Measurements from ENCODE around the gene GARIN1A. TPM values are rescaled to one million over a fixed set of nuclear protein-coding genes. Genes with fewer than 3 reads are reported as not detected.

The GARIN1A gene
- total and polyA plus RNA-seq, 2 of the 4 experiments (the other 2 are of a cell fraction) = 0.18 to 1.4 TPM

DNA sequence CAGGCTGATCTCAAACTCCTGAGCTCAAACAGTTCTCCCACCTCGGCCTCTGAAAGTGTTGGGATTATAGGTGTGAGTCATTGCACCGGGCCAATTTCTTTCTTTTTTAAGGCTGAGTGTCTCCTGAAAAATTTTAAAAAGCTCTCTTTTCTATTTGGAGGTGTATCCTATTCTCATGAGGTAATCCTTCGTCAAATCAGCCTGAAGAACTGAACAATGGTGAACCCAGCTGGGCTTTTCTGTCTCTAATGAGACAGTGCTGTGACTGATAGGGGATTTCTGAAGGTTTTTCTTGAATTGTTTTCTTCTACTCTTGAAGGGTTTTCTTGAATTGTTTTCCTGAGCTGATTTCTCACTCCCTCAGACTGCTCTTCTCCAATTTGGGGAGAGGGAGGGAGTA, 36.1 kb downstream of the GARIN1A start:
- Histone ChIP-seq H4K5ac (ENCODE audit: low read depth, low read length) (no peak overlapping the region), H3K36me3 (ENCODE audit: control insufficient read depth, insufficient read depth, low read length) (no peaks in the 10 kb centered on the region), H2AK9ac (replicated peaks; ENCODE audit: low read depth, low read length, poor library complexity) (no peak overlapping the region), H3K18ac (ENCODE audit: low read depth, low read length) (no peak overlapping the region), H3K56ac (ENCODE audit: extremely low read depth, insufficient read depth, low read length) (no peak overlapping the region), H2BK15ac (ENCODE audit: low read depth, low read length) (no peak overlapping the region), H3K9ac (ENCODE audit: low read depth, low read length) (no peak overlapping the region), H4K91ac (ENCODE audit: insufficient read depth, low read depth, low read length) (no peak overlapping the region), H3K4ac (ENCODE audit: low read depth, low read length) (no peak overlapping the region), H3K23ac (ENCODE audit: low read depth, low read length) (no peak overlapping the region), H3K9me1 (ENCODE audit: insufficient read depth, low read length) (0 out of 2 replicates have a peak, but pooled peaks cover 4% of the 10 kb centered on the region), H3K79me1 (ENCODE audit: low read depth in 1 of 2, low read length in 2 of 2) (no peaks in the 10 kb centered on the region), H3K4me2 (ENCODE audit: low read depth, low read length) (no peak overlapping the region), H2BK5ac (ENCODE audit: low read depth, low read length, poor library complexity, severe bottlenecking) (no peak overlapping the region), H3K27me3 (ENCODE audit: control insufficient read depth, insufficient read depth, low read length) (no peaks in the 10 kb centered on the region), H3K9me3 (ENCODE audit: control insufficient read depth, insufficient read depth, low read length) (no peaks in the 10 kb centered on the region), H3K4me3 (ENCODE audit: insufficient read depth, low read depth, low read length) (no peak overlapping the region), H2BK120ac (ENCODE audit: low read depth, low read length) (no peak overlapping the region), H2BK20ac (ENCODE audit: low read depth, low read length) (no peak overlapping the region), H3K14ac (replicated peaks; ENCODE audit: low read depth, low read length) (no peak overlapping the region), H4K8ac (ENCODE audit: low read depth in 2 of 2, low read length in 2 of 2) (no peak overlapping the region), H4K20me1 (ENCODE audit: insufficient read depth, low read length) (no peaks in the 10 kb centered on the region), H2AK5ac (ENCODE audit: low read depth, low read length) (no peak overlapping the region), H2AFZ (replicated peaks; ENCODE audit: low read length, poor library complexity) (no peak overlapping the region), H3K27ac (ENCODE audit: insufficient read depth, low read length) (no peak overlapping the region), H3K4me1 (ENCODE audit: control insufficient read depth, insufficient read depth, low read length) (peaks cover 3% of the 10 kb centered on the region; the same call in 1 of the 2 replicates)
- TF ChIP-seq MXI1 (IDR thresholded peaks at IDR 0.05; ENCODE audit: borderline replicate concordance, low read depth, low read length) = no peak
- no peak for TF ChIP-seq POLR2A (IDR thresholded peaks at IDR 0.05; ENCODE audit: low read depth, low read length)
- TF ChIP-seq FOS (IDR thresholded peaks at IDR 0.05; ENCODE audit: low read depth, low read length) = no peak
- TF ChIP-seq MAFK (IDR thresholded peaks at IDR 0.05; ENCODE audit: low read depth, low read length) = no peak
- TF ChIP-seq NFE2L2 (IDR thresholded peaks at IDR 0.05; ENCODE audit: low read depth, low read length) = no peak
- no peak for TF ChIP-seq SMC3 (IDR thresholded peaks at IDR 0.05; ENCODE audit: low read depth, low read length)
- TF ChIP-seq MAZ (IDR thresholded peaks at IDR 0.05; ENCODE audit: borderline replicate concordance, low read depth, low read length) = no peak
- DNase-seq (no peak), ATAC-seq (ENCODE audit: low read depth) (no peak)
- WGBS, 2 experiments (ENCODE audit: extremely low coverage in 2 of 2, insufficient read length in 1 of 2) = no CpG with 5 or more reads among the region's 3 CpGs
- in situ Hi-C loops (cut with MboI; ENCODE audit: low sequenced_read_pairs) (no loop called here), dilution Hi-C loops (cut with HindIII; ENCODE audit: low sequenced_read_pairs, unreplicated experiment) (no loop called here), intact Hi-C loops (cut with micrococcal nuclease) (no loop called here)
- CTCF ChIA-PET = no interaction called here
- BruUV-seq (replicated peaks) = no TSS peak
- POLR2A ChIA-PET (ENCODE audit: unreplicated experiment) = no interaction called here

All from IMR-90 (cell line).